Measurements from ENCODE around the gene MSRB1. TPM values are rescaled to one million over a fixed set of nuclear protein-coding genes. Genes with fewer than 3 reads are reported as not detected.

MSRB1 gene
- total and polyA plus RNA-seq, 9 of the 15 experiments (the other 6 are each of a cell fraction or from before 2014, with no cell fraction given): 5.4 to 33.7 (median 25.7) TPM

- TF ChIP-seq SMARCB1 (IDR thresholded peaks at IDR 0.05; ENCODE audit: insufficient read length, low read depth) (no peak), PREB (CRISPR knock-in tag; IDR thresholded peaks at IDR 0.05) (peak; percentile 83; the same call in 1 of the 2 replicates), SRSF9 (IDR thresholded peaks at IDR 0.05; ENCODE audit: borderline replicate concordance, low read depth, low read length) (no peak), THRA (IDR thresholded peaks at IDR 0.05) (no peak), EGR1 (conservative IDR thresholded peaks at IDR 0.05) (peak; percentile 100), PHTF2 (CRISPR knock-in tag; IDR thresholded peaks at IDR 0.05) (no peak), ZNF395 (CRISPR knock-in tag; IDR thresholded peaks at IDR 0.05) (no peak), PCBP1 (IDR thresholded peaks at IDR 0.05; ENCODE audit: low read depth, low read length, poor library complexity, severe bottlenecking) (peak; percentile 96), GMEB1 (CRISPR knock-in tag; IDR thresholded peaks at IDR 0.05) (0 out of 2 replicates have a peak, but pooled peaks have one; percentile 2), RNF219 (CRISPR knock-in tag; IDR thresholded peaks at IDR 0.05) (no peak), ZBTB8A (IDR thresholded peaks at IDR 0.05; ENCODE audit: partially characterized antibody) (no peak), RUNX1 (IDR thresholded peaks at IDR 0.05; ENCODE audit: low read depth) (no peak), MAFF (IDR thresholded peaks at IDR 0.05; ENCODE audit: low read length) (peak; percentile 36; the same call in 1 of the 2 replicates), MLLT1 (IDR thresholded peaks at IDR 0.05) (peak in 1 of 2 experiments; percentile 38; a peak in 1 of 4 replicates)
These were observed 21.8 kb upstream of the MSRB1 start, which contains the start of gene RPS2 (continued) for GRCh38 chr16:1964506-1965395.
